Adrenal gland (tissue), 5 donors: ENCODE measurements around the gene FCGR3B.
A peak's percentile ranks its signal among the peaks of the same experiment; 100 is the strongest.
"Not testable (repeated sequence)": the region's sequence is repeated elsewhere in the genome, so short reads cannot be mapped to it uniquely, and the experiment has no call there.

Experiments used
- POLR2A ChIP-seq, 2 donors: fragments of 450-650 bp; IDR thresholded peaks; one replicate each; pipeline ENCODE4 v1.6.1; 2017; ENCODE audit warnings: antibody characterized with exemption in 2 of 2, mild to moderate bottlenecking in 2 of 2, moderate library complexity in 1 of 2
- TF ChIP-seq, protein P1 (sequence below), 6 experiments: fragments of 450-650 bp in 4 of 6; fragments of 200-600 bp in 2 of 6; sonication (generic) in 1 of 6; IDR thresholded peaks; 1 replicate in 5 of 6; 2 replicates in 1 of 6; pipeline versions ENCODE4 v1.5.1 to v1.8.0; 2016 to 2021; ENCODE audit warnings: antibody characterized with exemption in 6 of 6, mild to moderate bottlenecking in 2 of 6, moderate library complexity in 1 of 6
- donor health status: DM: no; HTN: no; CAD: no.

GRCh38 chr1:161612322-161613141 lies 18.4 kb downstream of the FCGR3B start:
- TF ChIP-seq, protein P1, sequence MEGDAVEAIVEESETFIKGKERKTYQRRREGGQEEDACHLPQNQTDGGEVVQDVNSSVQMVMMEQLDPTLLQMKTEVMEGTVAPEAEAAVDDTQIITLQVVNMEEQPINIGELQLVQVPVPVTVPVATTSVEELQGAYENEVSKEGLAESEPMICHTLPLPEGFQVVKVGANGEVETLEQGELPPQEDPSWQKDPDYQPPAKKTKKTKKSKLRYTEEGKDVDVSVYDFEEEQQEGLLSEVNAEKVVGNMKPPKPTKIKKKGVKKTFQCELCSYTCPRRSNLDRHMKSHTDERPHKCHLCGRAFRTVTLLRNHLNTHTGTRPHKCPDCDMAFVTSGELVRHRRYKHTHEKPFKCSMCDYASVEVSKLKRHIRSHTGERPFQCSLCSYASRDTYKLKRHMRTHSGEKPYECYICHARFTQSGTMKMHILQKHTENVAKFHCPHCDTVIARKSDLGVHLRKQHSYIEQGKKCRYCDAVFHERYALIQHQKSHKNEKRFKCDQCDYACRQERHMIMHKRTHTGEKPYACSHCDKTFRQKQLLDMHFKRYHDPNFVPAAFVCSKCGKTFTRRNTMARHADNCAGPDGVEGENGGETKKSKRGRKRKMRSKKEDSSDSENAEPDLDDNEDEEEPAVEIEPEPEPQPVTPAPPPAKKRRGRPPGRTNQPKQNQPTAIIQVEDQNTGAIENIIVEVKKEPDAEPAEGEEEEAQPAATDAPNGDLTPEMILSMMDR (IDR thresholded peaks at IDR 0.05), result not testable (repeated sequence)
- TF ChIP-seq POLR2A (IDR thresholded peaks at IDR 0.05), result peak in 1 of 2 donors; percentile 11
